Tibial nerve (tissue), 4 donors: ENCODE data around the gene C4orf17. TPM values are rescaled to one million over a fixed set of nuclear protein-coding genes. Genes with fewer than 3 reads are reported as not detected.

Source experiments
- DNase-seq, 2 donors: peaks; one replicate each; pipeline ENCODE4 v3.0.0-alpha.2; 2019; ENCODE audit warnings: low spot score in 2 of 2
- H3K27ac ChIP-seq, 4 donors: fragments of 200-600 bp; sonication (generic) in 3 of 4; one replicate each; pipeline ENCODE4 v1.5.1; 2017 to 2019; ENCODE audit warnings: mild to moderate bottlenecking in 1 of 4
- H3K27me3 ChIP-seq, 2 donors: fragments of 200-600 bp; sonication (generic) in 1 of 2; one replicate each; pipeline versions ENCODE4 v1.5.1 to v1.6.0; 2017 to 2019
- H3K36me3 ChIP-seq, 3 donors: fragments of 200-600 bp; sonication (generic); one replicate each; pipeline ENCODE4 v1.5.1; 2018 to 2019
- H3K4me1 ChIP-seq, 4 donors: fragments of 200-600 bp; sonication (generic) in 3 of 4; one replicate each; pipeline ENCODE4 v1.5.1; 2017 to 2019
- H3K4me3 ChIP-seq, 4 donors: fragments of 200-600 bp; sonication (generic) in 3 of 4; one replicate each; pipeline ENCODE4 v1.5.1; 2017 to 2019; ENCODE audit warnings: mild to moderate bottlenecking in 1 of 4, moderate library complexity in 1 of 4
- H3K9me3 ChIP-seq, 4 donors: fragments of 200-600 bp; sonication (generic) in 3 of 4; one replicate each; pipeline ENCODE4 v1.5.1; 2017 to 2019
- EP300 ChIP-seq, 2 donors: sonication (generic); formaldehyde crosslinking; IDR thresholded peaks; one replicate each; pipeline ENCODE4 v1.6.1; 2017; ENCODE audit warnings: antibody characterized with exemption in 2 of 2, mild to moderate bottlenecking in 1 of 2
- POLR2A ChIP-seq, 2 donors: fragments of 450-650 bp; IDR thresholded peaks; one replicate each; pipeline ENCODE4 v1.6.1; 2017; ENCODE audit warnings: antibody characterized with exemption in 2 of 2, mild to moderate bottlenecking in 2 of 2, moderate library complexity in 2 of 2
- WGBS, 2 donors: methylation state at CpG; one replicate each; pipeline ENCODE4 v1.1.5; 2018; 5-methylcytosine and 5-hydroxymethylcytosine counted together
- total RNA-seq, 4 donors: library from RNA; depleted of rRNA; stranded (reverse); fragments of >200 nt; gene quantifications; one replicate each; pipeline ENCODE4 v1.1.0, GENCODE V29; 2016
- TF ChIP-seq, protein P1 (sequence below), 5 experiments: fragments of 200-600 bp in 3 of 5; fragments of 450-650 bp in 2 of 5; sonication (generic) in 3 of 5; IDR thresholded peaks; one replicate each; pipeline ENCODE4 v1.5.1; 2016 to 2019; ENCODE audit warnings: antibody characterized with exemption in 5 of 5, mild to moderate bottlenecking in 3 of 5, moderate library complexity in 2 of 5

C4orf17 gene
- total RNA-seq, 4 donors from 2014 or later: not detected

DNA sequence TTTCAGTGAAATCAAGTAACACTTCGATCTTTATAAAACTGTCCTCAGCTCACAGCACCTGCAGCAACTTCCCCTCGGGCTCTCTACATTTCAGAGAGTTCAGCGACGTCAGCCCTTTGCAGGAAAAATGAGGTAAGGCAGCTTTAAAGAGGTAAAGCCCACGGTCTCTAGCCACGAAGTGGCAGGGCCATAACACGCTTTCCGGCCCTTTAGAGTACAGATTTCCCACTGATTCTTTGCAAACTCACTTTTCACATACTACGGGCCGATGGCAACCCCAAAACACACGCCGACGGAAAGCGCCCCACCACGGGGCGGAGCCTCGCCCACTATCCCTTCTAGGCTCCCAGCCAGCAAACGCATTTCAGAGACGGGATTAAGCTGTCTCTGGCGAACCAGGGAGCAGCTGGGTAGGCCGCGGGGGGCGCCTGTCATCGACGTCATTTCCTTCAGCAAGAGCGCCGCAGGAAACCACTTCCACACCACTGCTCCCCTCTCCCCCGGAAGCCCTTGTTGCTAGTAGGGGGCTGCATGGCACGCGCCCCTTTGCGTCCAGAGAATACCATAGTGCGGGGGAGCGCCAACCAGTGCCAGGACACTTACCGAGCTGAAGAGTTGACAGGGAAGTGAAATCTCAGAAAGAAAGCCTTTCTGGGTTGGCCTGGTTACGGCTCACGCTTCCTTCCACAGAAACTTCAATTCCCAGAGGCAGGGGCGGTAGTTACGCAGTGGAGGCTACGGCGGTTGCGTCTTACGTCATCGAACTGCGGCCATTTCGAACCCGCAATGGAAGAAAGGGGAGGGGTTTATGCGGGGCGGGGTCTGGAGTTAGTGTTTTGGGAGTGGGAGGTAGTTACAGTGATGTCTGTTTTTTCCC is 52.7 kb downstream of the C4orf17 start, which contains the start of gene TRMT10A:
TSS of gene TRMT10A (minus strand) at position 730 of the 877 bp plus-strand sequence. CDS start 4,701 bp downstream, outside the sequence.
- H3K9me3 ChIP-seq: no peaks in the 10 kb centered on the region
- H3K27ac ChIP-seq: peak within 1 kb of the TSS; percentile 86 to 96 (median 92)
- no peaks in the 10 kb centered on the region for H3K36me3 ChIP-seq
- H3K4me3 ChIP-seq: peak within 1 kb of the TSS; percentile 46 to 66 (median 61)
- TF ChIP-seq, protein P1, sequence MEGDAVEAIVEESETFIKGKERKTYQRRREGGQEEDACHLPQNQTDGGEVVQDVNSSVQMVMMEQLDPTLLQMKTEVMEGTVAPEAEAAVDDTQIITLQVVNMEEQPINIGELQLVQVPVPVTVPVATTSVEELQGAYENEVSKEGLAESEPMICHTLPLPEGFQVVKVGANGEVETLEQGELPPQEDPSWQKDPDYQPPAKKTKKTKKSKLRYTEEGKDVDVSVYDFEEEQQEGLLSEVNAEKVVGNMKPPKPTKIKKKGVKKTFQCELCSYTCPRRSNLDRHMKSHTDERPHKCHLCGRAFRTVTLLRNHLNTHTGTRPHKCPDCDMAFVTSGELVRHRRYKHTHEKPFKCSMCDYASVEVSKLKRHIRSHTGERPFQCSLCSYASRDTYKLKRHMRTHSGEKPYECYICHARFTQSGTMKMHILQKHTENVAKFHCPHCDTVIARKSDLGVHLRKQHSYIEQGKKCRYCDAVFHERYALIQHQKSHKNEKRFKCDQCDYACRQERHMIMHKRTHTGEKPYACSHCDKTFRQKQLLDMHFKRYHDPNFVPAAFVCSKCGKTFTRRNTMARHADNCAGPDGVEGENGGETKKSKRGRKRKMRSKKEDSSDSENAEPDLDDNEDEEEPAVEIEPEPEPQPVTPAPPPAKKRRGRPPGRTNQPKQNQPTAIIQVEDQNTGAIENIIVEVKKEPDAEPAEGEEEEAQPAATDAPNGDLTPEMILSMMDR (IDR thresholded peaks at IDR 0.05): peak in 3 of 5 experiments; percentile 10 to 35 (median 35)
- TF ChIP-seq POLR2A (IDR thresholded peaks at IDR 0.05): peak; percentile 28 to 61
- peak; percentile 67 to 91 for TF ChIP-seq EP300 (IDR thresholded peaks at IDR 0.05)
- peaks cover 0 to 10% (median 3%) of the 10 kb centered on the region in 4 donors for H3K4me1 ChIP-seq
- WGBS, 2 donors: 0 to 1% methylated on average over 47 to 48 of the region's 48 CpGs
- peak; percentile 92 to 96 for DNase-seq
- H3K27me3 ChIP-seq: no peaks in the 10 kb centered on the region

DNA sequence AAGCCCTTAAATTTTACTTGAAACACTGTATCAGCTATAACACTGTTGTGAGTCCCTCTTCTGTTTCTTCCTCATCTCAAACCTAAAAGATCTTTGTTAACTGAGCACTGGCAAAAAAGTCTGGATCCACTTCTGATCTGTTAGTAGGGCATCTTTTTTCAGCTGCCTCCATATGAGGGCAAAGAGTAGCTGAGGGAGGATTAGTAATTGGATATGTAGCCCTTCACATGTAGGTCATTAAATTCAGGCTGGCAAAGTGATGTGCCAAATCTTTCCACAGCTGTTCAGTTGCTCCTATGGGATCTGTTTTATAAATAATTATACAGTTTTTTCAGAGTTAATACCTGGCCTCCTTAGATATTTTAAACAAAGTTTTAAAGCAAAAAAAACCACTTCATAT is 54.1 kb downstream of the C4orf17 start:
- Histone ChIP-seq H3K4me3 (no peak overlapping the region), H3K27me3 (no peaks in the 10 kb centered on the region), H3K36me3 (no peaks in the 10 kb centered on the region), H3K4me1 (peaks cover 0 to 10% (median 3%) of the 10 kb centered on the region in 4 donors), H3K9me3 (no peaks in the 10 kb centered on the region), H3K27ac (no peak overlapping the region)
- no peak for DNase-seq
- TF ChIP-seq EP300 (IDR thresholded peaks at IDR 0.05) (no peak), POLR2A (IDR thresholded peaks at IDR 0.05) (no peak)
- TF ChIP-seq, protein P1 (IDR thresholded peaks at IDR 0.05): no peak

DNA sequence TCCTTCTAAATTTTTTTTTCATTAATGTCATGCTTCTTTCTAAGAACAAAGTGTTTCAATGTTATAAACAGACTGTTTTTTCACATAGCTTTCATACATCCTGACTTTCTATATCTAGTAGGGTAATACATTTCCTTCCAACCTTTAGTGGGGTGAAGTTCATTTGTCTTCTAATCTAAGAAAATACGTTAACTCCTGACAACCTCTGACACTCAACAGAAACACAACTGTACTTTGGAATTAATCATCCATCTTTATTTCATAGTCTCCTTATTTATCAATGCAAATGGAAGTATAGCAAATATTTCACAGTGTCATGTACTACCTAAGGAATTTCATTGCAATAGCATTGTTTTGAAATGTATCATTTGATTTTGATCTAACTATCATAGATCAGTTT is 61.1 kb downstream of the C4orf17 start:
- H3K4me1 ChIP-seq: no peaks in the 10 kb centered on the region
- H3K36me3 ChIP-seq: no peaks in the 10 kb centered on the region
- TF ChIP-seq EP300 (IDR thresholded peaks at IDR 0.05) (no peak), POLR2A (IDR thresholded peaks at IDR 0.05) (no peak)
- TF ChIP-seq, protein P1 (IDR thresholded peaks at IDR 0.05): no peak
- H3K4me3 ChIP-seq: no peak overlapping the region
- no peak overlapping the region for H3K27ac ChIP-seq
- H3K9me3 ChIP-seq: no peaks in the 10 kb centered on the region
- no peak for DNase-seq
- WGBS, 2 donors: 42 to 67% methylated on average over 1 of the region's 1 CpG
- peaks cover 0 to 4% of the 10 kb centered on the region in 2 donors for H3K27me3 ChIP-seq

DNA sequence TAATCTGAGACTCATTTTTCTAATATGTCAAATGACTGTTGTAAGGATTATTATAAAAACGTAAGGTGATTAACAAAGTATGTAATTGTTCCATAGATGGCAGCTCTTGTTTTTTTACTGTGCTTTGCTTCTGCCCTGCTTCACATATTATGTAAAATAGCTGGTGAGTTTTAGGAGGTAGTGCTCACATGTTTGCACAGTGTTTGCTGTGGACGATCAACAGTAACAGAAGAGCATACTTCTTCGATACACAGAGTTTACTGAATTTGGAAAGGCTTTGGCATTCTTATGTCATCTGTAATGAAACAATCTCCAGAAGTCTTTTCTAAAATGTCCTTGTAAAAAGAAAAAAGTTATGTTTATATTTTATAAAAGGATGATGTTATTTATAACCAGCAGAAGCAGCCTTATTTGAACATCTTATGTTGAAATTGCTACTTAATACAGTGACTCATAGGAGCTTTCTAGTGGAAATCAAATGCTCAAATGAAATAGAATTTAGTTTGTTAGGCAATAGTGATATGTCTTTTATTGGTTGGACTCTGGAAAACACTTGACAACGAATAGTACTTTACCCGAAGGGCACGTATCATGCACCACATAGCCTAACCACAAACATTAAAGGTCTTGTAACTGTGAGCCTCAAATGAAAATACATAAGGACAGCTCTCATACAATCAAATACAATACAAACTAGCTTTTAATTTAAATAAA is 61.9 kb downstream of the C4orf17 start:
- Histone ChIP-seq H3K4me3 (no peak overlapping the region), H3K27ac (no peak overlapping the region), H3K9me3 (no peaks in the 10 kb centered on the region), H3K36me3 (no peaks in the 10 kb centered on the region), H3K4me1 (no peaks in the 10 kb centered on the region), H3K27me3 (peaks cover 0 to 4% of the 10 kb centered on the region in 2 donors)
- TF ChIP-seq POLR2A (IDR thresholded peaks at IDR 0.05) (no peak), EP300 (IDR thresholded peaks at IDR 0.05) (no peak)
- TF ChIP-seq, protein P1 (IDR thresholded peaks at IDR 0.05): no peak
- WGBS, 2 donors: 78 to 85% methylated on average over 6 of the region's 6 CpGs
- no peak for DNase-seq
